K562 (cell line): ENCODE measurements around the gene NINL. TPM values are rescaled to one million over a fixed set of nuclear protein-coding genes. Genes with fewer than 3 reads are reported as not detected.

Source experiments
- ATAC-seq: fragments of 200-7000 bp; cut with Tn5 transposase; 3 replicates; pipeline ENCODE4 v1.9.1; 2020; ENCODE audit warnings: moderate library complexity
- BruUV-seq: library from RNA; stranded (reverse); fragments of 400-500 nt; replicated peaks from 2 replicates; lab custom pipeline; 2021; lab: Mats Ljungman, UMichigan
- CTCF ChIA-PET: fragments of 300-600 bp; formaldehyde crosslinking; extraction: SDS; loops from one replicate; lab custom pipeline; 2021; ENCODE audit warnings: low intra/inter-chr PET ratio; lab: Yijun Ruan, JAX
- POLR2A ChIA-PET: fragments of 300-600, 350-650 bp; sonication (Branson Sonifier 250); formaldehyde crosslinking; extraction: SDS; loops from one replicate; lab custom pipeline; 2021; ENCODE audit warnings: antibody characterized with exemption, inconsistent platforms; lab: Yijun Ruan, JAX
- DNase-seq, 4 experiments: peaks; one replicate each; pipeline versions ENCODE4 v3.0.0 to v3.0.0-alpha.2; 2011 to 2018; ENCODE audit warnings: low spot score in 3 of 4, mixed read lengths in 3 of 4; ENCODE audit errors: extremely low read depth in 1 of 4
- FAIRE-seq: peaks from 2 replicates; lab custom pipeline; 2011; peaks lifted over from hg19 to GRCh38; lab: Jason Lieb, UNC
- H2AFZ ChIP-seq: 2 replicates; pipeline ENCODE4 v1.6.0; 2011; ENCODE audit warnings: low read depth, low read length, control low read depth, inconsistent platforms
- H3K27ac ChIP-seq: fragments of 200-600 bp; 3 replicates; pipeline ENCODE4 v1.8.0; 2011; ENCODE audit warnings: low read depth, mild to moderate bottlenecking, control low read depth, inconsistent platforms, low read length, moderate library complexity, mixed read lengths; ENCODE audit errors: extremely low read depth
- H3K27me3 ChIP-seq, 2 experiments: fragments of 300-600 bp in 1 of 2; 2 replicates in 1 of 2; 3 replicates in 1 of 2; pipeline versions ENCODE4 v1.6.0 to v1.8.0; 2011; ENCODE audit warnings: inconsistent platforms in 2 of 2, low read length in 2 of 2, mild to moderate bottlenecking in 1 of 2, mixed read lengths in 1 of 2, moderate library complexity in 1 of 2; ENCODE audit not compliant: control insufficient read depth in 2 of 2, insufficient read depth in 2 of 2
- H3K36me3 ChIP-seq: fragments of 300-600 bp; 3 replicates; pipeline ENCODE4 v1.8.0; 2011; ENCODE audit warnings: mild to moderate bottlenecking, low read length, inconsistent platforms; ENCODE audit not compliant: control insufficient read depth, insufficient read depth
- H3K4me1 ChIP-seq, 2 experiments: fragments of 200-600 bp in 1 of 2; replicated peaks in 1 of 2; 2 replicates in 1 of 2; 3 replicates in 1 of 2; pipeline versions ENCODE4 v1.5.1 to v1.8.0; 2011; ENCODE audit warnings: inconsistent platforms in 2 of 2, low read length in 2 of 2, mild to moderate bottlenecking in 1 of 2, mixed read lengths in 1 of 2, moderate library complexity in 1 of 2; ENCODE audit not compliant: control insufficient read depth in 2 of 2, insufficient read depth in 2 of 2
- H3K4me2 ChIP-seq: 2 replicates; pipeline ENCODE4 v1.6.1; 2011; ENCODE audit warnings: low read length, control low read depth, inconsistent platforms, mixed read lengths; ENCODE audit not compliant: insufficient read depth
- H3K4me3 ChIP-seq: fragments of 200-600 bp; sonication (generic), shearing (Covaris generic); 2 replicates; pipeline ENCODE4 v1.5.1; 2016; ENCODE audit warnings: control low read depth, inconsistent platforms
- H3K79me2 ChIP-seq: fragments of 200-600 bp; 3 replicates; pipeline ENCODE4 v1.8.0; 2011; ENCODE audit warnings: low read length, inconsistent platforms; ENCODE audit not compliant: control insufficient read depth, insufficient read depth
- H3K9ac ChIP-seq, 2 experiments: 2 replicates each; pipeline versions ENCODE4 v1.6.0 to v1.6.1; 2011; ENCODE audit warnings: low read depth in 2 of 2, low read length in 2 of 2, control low read depth in 1 of 2, inconsistent platforms in 1 of 2, mild to moderate bottlenecking in 1 of 2, mixed read lengths in 1 of 2; ENCODE audit not compliant: insufficient read depth in 1 of 2
- H3K9me1 ChIP-seq: one replicate; pipeline ENCODE4 v1.6.0; 2011; ENCODE audit warnings: inconsistent platforms, mild to moderate bottlenecking, low read length, moderate library complexity; ENCODE audit not compliant: control insufficient read depth, insufficient read depth
- H3K9me3 ChIP-seq: replicated peaks from 2 replicates; pipeline ENCODE4 v1.5.1; 2011; ENCODE audit warnings: low read depth, low read length, inconsistent platforms; ENCODE audit not compliant: control insufficient read depth, insufficient read depth
- H4K20me1 ChIP-seq: replicated peaks from 2 replicates; pipeline ENCODE4 v1.6.1; 2011; ENCODE audit warnings: low read length, inconsistent platforms, mixed read lengths; ENCODE audit not compliant: control insufficient read depth, insufficient read depth
- CHAMP1 ChIP-seq: fragments of 450-650 bp; IDR thresholded peaks from 2 replicates; pipeline ENCODE4 v1.6.1; 2016; ENCODE audit warnings: mild to moderate bottlenecking
- KDM2B ChIP-seq: fragments of 250-450 bp; sonication (Bioruptor Pico); IDR thresholded peaks from 2 replicates; pipeline ENCODE4 v1.8.0; 2021; ENCODE audit warnings: mild to moderate bottlenecking, moderate library complexity
- PHB2 ChIP-seq: fragments of 450-650 bp; IDR thresholded peaks from 2 replicates; pipeline ENCODE4 v1.6.1; 2017; ENCODE audit warnings: low read depth
- TBL1XR1 ChIP-seq, 2 experiments: IDR thresholded peaks; 2 replicates each; pipeline ENCODE4 v1.6.1; 2012; ENCODE audit warnings: improper control_type of control experiment in 2 of 2, low read length in 2 of 2, mild to moderate bottlenecking in 1 of 2
- TCF3 ChIP-seq: sonication (generic); formaldehyde crosslinking; IDR thresholded peaks from 2 replicates; pipeline ENCODE4 v1.4.0; 2020; ENCODE audit warnings: mild to moderate bottlenecking, missing genetic modification reagents
- ZNF644 ChIP-seq: fragments of 200-800 bp; sonication (Bioruptor generic); IDR thresholded peaks from 2 replicates; pipeline ENCODE4 v1.6.1; 2016; ENCODE audit warnings: low read depth, missing genetic modification characterization, missing compliant biosample characterization
- WGBS: fragments of 100-300 bp; shearing (Covaris generic); methylation state at CpG from one replicate; pipeline ENCODE4 v1.1.6; 2016; ENCODE audit warnings: low coverage, mixed read lengths; ENCODE audit not compliant: insufficient coverage; ENCODE audit errors: missing lambda C conversion rate; 5-methylcytosine and 5-hydroxymethylcytosine counted together
- in situ Hi-C: fragments of 300-500 bp; cut with MboI; formaldehyde crosslinking; loops from 4 replicates; pipeline ENCODE4 v1.15.0; 2018; ENCODE audit warnings: inconsistent platforms, mixed read lengths
- intact Hi-C: fragments of 100-400 bp; cut with micrococcal nuclease; formaldehyde crosslinking; loops from 2 replicates; pipeline ENCODE4 v1.14.2; 2022
- polyA plus RNA-seq, 8 experiments: library from polyadenylated mRNA; depleted of rRNA in 4 of 8; stranded (reverse) in 5 of 8; unstranded in 3 of 8; fragments of >200 nt; fragmentation: Nextera tagmentation in 2 of 8; fragmentation: Illumina TruSeq in 1 of 8; extraction: Ambion mirVana in 2 of 8; extraction: Trizol in 1 of 8; gene quantifications; 2 replicates each; pipeline versions ENCODE4 v1.2.1 to v1.2.3, GENCODE V29; 2011 to 2014; ENCODE audit warnings: inconsistent platforms in 1 of 8, missing spikeins in 1 of 8
- total RNA-seq, 7 experiments: library from RNA; depleted of rRNA in 6 of 7; stranded (reverse); fragments of >200 nt in 6 of 7; fragmentation: Illumina TruSeq in 2 of 7; extraction: Trizol in 2 of 7; gene quantifications; 2 replicates each; pipeline versions ENCODE4 v1.2.1 to v1.2.3, GENCODE V29; 2011 to 2021; ENCODE audit warnings: low replicate concordance in 1 of 7

NINL gene
- total and polyA plus RNA-seq, 9 of the 15 experiments (the other 6 are each of a cell fraction or from before 2014, with no cell fraction given) = 0.03 to 0.22 (median 0.05) TPM; not detected in 5

GRCh38 chr20:25483431-25484132 lies 101.7 kb downstream of the NINL start:
- DNase-seq (no peak), ATAC-seq (no peak), FAIRE-seq (no peak)
- Histone ChIP-seq H3K36me3 (no peaks in the 10 kb centered on the region), H3K9ac (no peak overlapping the region), H3K4me3 (no peak overlapping the region), H4K20me1 (no peaks in the 10 kb centered on the region), H3K27ac (no peak overlapping the region), H3K9me3 (no peaks in the 10 kb centered on the region), H3K79me2 (no peaks in the 10 kb centered on the region), H3K4me1 (no peaks in the 10 kb centered on the region), H3K9me1 (no peaks in the 10 kb centered on the region), H2AFZ (no peak overlapping the region), H3K27me3 (peaks cover 0 to 33% of the 10 kb centered on the region in 2 experiments), H3K4me2 (no peak overlapping the region)
- BruUV-seq = no TSS peak
- in situ Hi-C loops = no loop called here
- TF ChIP-seq ZNF644 = no peak
- no peak for TF ChIP-seq TCF3 (CRISPR knock-in tag)
- intact Hi-C loops = no loop called here
- ChIA-PET CTCF (no interaction called here), POLR2A (interaction anchor here (0.6 kb wide), 1 partner anchor 33 kb away, joined by 3 read pairs; no protein-coding TSS in a partner anchor)
- WGBS = under 1% methylated on average over 13 of the region's 14 CpGs

GRCh38 chr20:25481918-25482253 lies 103.4 kb downstream of the NINL start:
- intact Hi-C loops = no loop called here
- no peaks in the 10 kb centered on the region for H3K36me3 ChIP-seq
- WGBS = 10% methylated on average over 8 of the region's 12 CpGs
- no peak overlapping the region for H2AFZ ChIP-seq
- H3K9ac ChIP-seq = no peak overlapping the region
- no TSS peak for BruUV-seq
- no peak for ATAC-seq
- in situ Hi-C loops = no loop called here
- H3K4me3 ChIP-seq = no peak overlapping the region
- H3K79me2 ChIP-seq = no peaks in the 10 kb centered on the region
- no peak for FAIRE-seq
- H3K9me1 ChIP-seq = no peaks in the 10 kb centered on the region
- no peaks in the 10 kb centered on the region for H4K20me1 ChIP-seq
- H3K4me1 ChIP-seq = no peaks in the 10 kb centered on the region
- DNase-seq = no peak
- ChIA-PET POLR2A (interaction anchor here (0.8 to 0.9 kb wide), 2 partner anchors 13 to 19 kb away, joined by 3 to 4 read pairs; no protein-coding TSS in a partner anchor), CTCF (no interaction called here)
- H3K9me3 ChIP-seq = no peaks in the 10 kb centered on the region
- H3K27me3 ChIP-seq = peaks cover 4 to 42% of the 10 kb centered on the region in 2 experiments; a peak in 4 of 5 replicates
- no peak overlapping the region for H3K4me2 ChIP-seq
- H3K27ac ChIP-seq = no peak overlapping the region
- TF ChIP-seq KDM2B (CRISPR knock-in tag) (no peak), TBL1XR1 (IDR thresholded peaks at IDR 0.05; ENCODE audit: low read length in 2 of 2) (no peak), CHAMP1 (no peak), PHB2 (no peak)
